SW 1271 (cell line): ENCODE data around the gene LGALS9B.
"Not testable (repeated sequence)": the region's sequence is repeated elsewhere in the genome, so short reads cannot be mapped to it uniquely, and the experiment has no call there.

Source experiments
- DNase-seq, 2 experiments: peaks; one replicate each; lab custom pipeline; 2025; lab: John Stamatoyannopoulos, UW

Gene LGALS9B

DNA sequence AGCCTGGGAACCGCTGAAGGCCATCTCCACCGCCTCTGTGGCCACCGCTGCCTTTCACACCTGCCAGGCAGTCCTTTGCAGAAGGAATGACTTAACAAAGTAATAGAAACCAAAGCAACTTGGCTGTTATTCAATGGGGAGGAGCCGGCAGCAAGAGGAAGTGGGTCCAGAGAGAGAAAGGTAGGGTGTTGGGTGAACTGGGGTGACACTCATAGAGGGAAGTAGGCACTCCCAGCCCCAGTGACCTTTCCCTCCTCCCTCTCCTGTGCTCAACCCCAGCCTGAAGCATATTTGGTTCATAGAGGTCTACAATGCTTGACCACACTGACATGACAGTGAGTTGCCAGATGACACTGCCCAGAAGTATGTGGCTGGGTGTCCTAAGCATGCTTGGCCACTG lies at the start of gene LGALS9B:
TSS of gene LGALS9B (minus strand) at position 93 of the 400 bp plus-strand sequence. CDS start at position 24, 69 bp downstream.
- DNase-seq = not testable (repeated sequence)

- DNase-seq = not testable (repeated sequence)
Measured at GRCh38 chr17:20516986-20517385, 49.6 kb upstream of the LGALS9B start.

- not testable (repeated sequence) for DNase-seq
Measured at GRCh38 chr17:20515099-20515498, 47.8 kb upstream of the LGALS9B start.

- not testable (repeated sequence) for DNase-seq
Measured at GRCh38 chr17:20513539-20513938, 46.2 kb upstream of the LGALS9B start.

GRCh38 chr17:20512378-20512777 lies 45.0 kb upstream of the LGALS9B start:
- not testable (repeated sequence) for DNase-seq

GRCh38 chr17:20511778-20512177 lies 44.4 kb upstream of the LGALS9B start:
- DNase-seq = not testable (repeated sequence)

DNA sequence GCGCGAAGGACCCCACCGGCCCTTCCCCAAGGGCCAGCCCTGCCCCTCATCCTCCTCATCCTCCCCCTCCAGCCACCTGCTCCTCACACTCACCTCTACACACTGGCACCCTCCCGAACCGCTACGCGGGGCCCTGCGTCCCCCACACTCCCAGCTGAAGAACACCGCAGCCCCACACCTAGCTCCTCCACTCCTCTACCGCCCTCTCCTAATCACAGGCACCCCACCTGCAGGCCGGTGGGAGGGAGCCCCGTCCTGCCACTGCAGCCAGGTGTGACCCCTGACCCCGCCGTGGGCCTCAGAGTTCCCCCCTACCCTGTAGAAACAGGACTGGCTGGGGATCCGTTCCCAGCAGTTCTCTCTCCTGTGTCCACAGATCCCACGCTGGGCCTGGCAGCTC lies 38.0 kb upstream of the LGALS9B start:
- DNase-seq = not testable (repeated sequence)

- not testable (repeated sequence) for DNase-seq
Measured at GRCh38 chr17:20504388-20505066, 37.2 kb upstream of the LGALS9B start.

- DNase-seq = not testable (repeated sequence)
Measured at GRCh38 chr17:20501896-20502295, 34.6 kb upstream of the LGALS9B start.

- DNase-seq = not testable (repeated sequence)
Measured at GRCh38 chr17:20500346-20500745, 33.0 kb upstream of the LGALS9B start.

GRCh38 chr17:20495420-20495819 lies 28.1 kb upstream of the LGALS9B start:
- DNase-seq = not testable (repeated sequence)

- DNase-seq = not testable (repeated sequence)
Measured at GRCh38 chr17:20494735-20495134, 27.4 kb upstream of the LGALS9B start.

DNA sequence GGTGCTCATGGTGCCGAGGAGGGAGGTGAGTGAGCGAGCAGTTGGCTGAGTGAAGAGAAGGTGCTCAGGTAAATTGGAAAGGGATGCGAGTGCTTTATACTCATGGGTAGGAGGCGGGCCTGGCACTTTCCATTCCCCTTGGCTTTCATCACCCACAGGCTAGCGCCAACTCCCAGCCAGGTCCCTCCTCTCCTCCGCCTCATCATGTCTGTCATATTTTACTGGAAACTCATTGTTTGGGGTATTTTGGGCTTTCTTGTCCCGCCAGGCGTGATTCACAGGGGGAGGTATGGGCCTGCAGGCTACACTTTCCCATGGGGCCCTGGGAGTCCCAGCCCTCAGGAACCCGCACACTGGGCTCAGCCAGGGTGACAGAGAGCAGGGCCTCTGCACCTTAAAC lies 26.8 kb upstream of the LGALS9B start:
- DNase-seq = not testable (repeated sequence)

GRCh38 chr17:20492971-20493370 lies 25.6 kb upstream of the LGALS9B start:
- DNase-seq = not testable (repeated sequence)

- not testable (repeated sequence) for DNase-seq
Measured at GRCh38 chr17:20492099-20492498, 24.8 kb upstream of the LGALS9B start.

GRCh38 chr17:20484930-20485329 lies 17.6 kb upstream of the LGALS9B start:
- DNase-seq = not testable (repeated sequence)

DNA sequence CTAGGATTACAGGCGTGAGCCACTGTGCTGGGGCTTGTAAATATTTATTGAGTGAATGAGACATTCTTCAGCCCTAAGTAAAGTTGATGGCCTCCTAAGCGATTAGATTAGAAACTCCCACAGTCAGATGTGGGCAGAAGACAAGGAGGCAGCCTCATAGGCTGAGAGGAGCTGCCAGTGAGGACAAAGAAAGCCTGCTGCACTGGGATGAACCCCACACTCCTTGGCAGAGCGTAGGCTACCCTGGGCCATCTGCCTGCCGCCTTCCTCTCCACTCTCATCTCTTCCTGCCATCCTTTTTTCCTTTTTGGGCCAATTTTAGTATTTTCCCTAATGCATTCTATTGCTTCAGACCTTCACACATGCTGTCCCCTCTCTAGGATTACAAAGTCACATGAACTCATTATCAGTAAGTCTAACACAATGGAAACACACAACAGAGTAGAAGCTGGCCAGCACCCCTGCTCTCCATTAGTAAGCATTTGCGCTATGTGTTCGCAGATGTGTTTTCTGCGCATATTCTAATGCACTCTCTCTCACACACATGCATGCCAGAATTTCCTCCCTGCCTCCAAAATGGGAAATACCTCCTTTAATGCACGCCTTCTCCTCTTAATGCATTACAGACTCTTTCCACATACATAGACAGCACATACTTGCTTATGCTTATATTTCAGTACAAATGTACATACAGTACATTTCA lies 12.7 kb upstream of the LGALS9B start:
- not testable (repeated sequence) for DNase-seq

- DNase-seq = not testable (repeated sequence)
Measured at GRCh38 chr17:20477398-20478071, 10.2 kb upstream of the LGALS9B start.

GRCh38 chr17:20475137-20475831 lies 7.9 kb upstream of the LGALS9B start:
- DNase-seq = not testable (repeated sequence)

GRCh38 chr17:20474081-20474480 lies 6.7 kb upstream of the LGALS9B start:
- DNase-seq = not testable (repeated sequence)

GRCh38 chr17:20469946-20470345 lies 2.6 kb upstream of the LGALS9B start:
- DNase-seq = not testable (repeated sequence)

- DNase-seq = not testable (repeated sequence)
Measured at GRCh38 chr17:20469107-20469506, 1.8 kb upstream of the LGALS9B start.
